AG04449 (cell line): ENCODE results near the gene G0S2.

ENCODE experiments used
- CTCF ChIA-PET: fragments of 350-600 bp; formaldehyde crosslinking; extraction: SDS; loops from one replicate; lab custom pipeline; 2021; ENCODE audit warnings: antibody characterized with exemption; lab: Yijun Ruan, JAX
- POLR2A ChIA-PET: fragments of 400-600, 350-600 bp; formaldehyde crosslinking; extraction: SDS; loops from one replicate; lab custom pipeline; 2020; ENCODE audit warnings: antibody characterized with exemption, inconsistent platforms; lab: Yijun Ruan, JAX
- DNase-seq: peaks from one replicate; pipeline ENCODE4 v3.0.0-alpha.2; 2010; ENCODE audit warnings: low read depth, low spot score
- H3K4me3 ChIP-seq: 2 replicates; pipeline ENCODE4 v1.5.1; 2011; ENCODE audit warnings: low read depth, mild to moderate bottlenecking, control low read depth, low read length
- CTCF ChIP-seq: IDR thresholded peaks from one replicate; pipeline ENCODE4 v1.5.1; 2011; ENCODE audit warnings: mild to moderate bottlenecking, moderate library complexity, low read length, control low read depth, inconsistent platforms; ENCODE audit not compliant: insufficient read depth; ENCODE audit errors: missing control alignments

The G0S2 gene

GRCh38 chr1:209655411-209656231, 19.6 kb upstream of the G0S2 start:
- no peak overlapping the region for H3K4me3 ChIP-seq
- no peak for TF ChIP-seq CTCF
- DNase-seq, result no peak
- ChIA-PET CTCF (no interaction called here), POLR2A (no interaction called here)

GRCh38 chr1:209657140-209657879, 17.9 kb upstream of the G0S2 start:
- no peak for DNase-seq
- TF ChIP-seq CTCF, result no peak
- ChIA-PET CTCF (interaction anchor here (1.0 to 2.3 kb wide), 2 partner anchors 11 to 30 kb away, joined by 4 to 8 read pairs; no protein-coding TSS in a partner anchor), POLR2A (no interaction called here)
- H3K4me3 ChIP-seq, result no peak overlapping the region

- H3K4me3 ChIP-seq, result no peak overlapping the region
- POLR2A ChIA-PET, result no interaction called here
- TF ChIP-seq CTCF, result no peak
- CTCF ChIA-PET, result interaction anchor here (0.6 to 2.3 kb wide), 8 partner anchors 8 to 90 kb away, joined by 3 to 8 read pairs (median 3); no protein-coding TSS in a partner anchor
- no peak for DNase-seq
Observed at GRCh38 chr1:209657918-209658317, 17.3 kb upstream of the G0S2 start.

- TF ChIP-seq CTCF, result no peak
- DNase-seq, result no peak
- ChIA-PET CTCF (no interaction called here), POLR2A (no interaction called here)
- H3K4me3 ChIP-seq, result no peak overlapping the region
Observed at GRCh38 chr1:209659909-209660308, 15.3 kb upstream of the G0S2 start.

- DNase-seq, result no peak
- H3K4me3 ChIP-seq, result no peak overlapping the region
- no peak for TF ChIP-seq CTCF
- CTCF ChIA-PET, result interaction anchor here (0.7 to 1.4 kb wide), 2 partner anchors 8 to 189 kb away, joined by 3 to 4 read pairs; no protein-coding TSS in a partner anchor
- POLR2A ChIA-PET, result no interaction called here
Observed at GRCh38 chr1:209661071-209661470, 14.1 kb upstream of the G0S2 start.

GRCh38 chr1:209662879-209663327, 12.3 kb upstream of the G0S2 start:
- no peak for DNase-seq
- POLR2A ChIA-PET, result no interaction called here
- CTCF ChIA-PET, result interaction anchor here (1.4 kb wide), 1 partner anchor 12 kb away, joined by 4 read pairs; the partner anchor contains the start of gene G0S2
- no peak overlapping the region for H3K4me3 ChIP-seq
- TF ChIP-seq CTCF, result no peak
